Right cardiac atrium (tissue), 5 donors: ENCODE measurements around the gene TNRC6B. TPM values are rescaled to one million over a fixed set of nuclear protein-coding genes. Genes with fewer than 3 reads are reported as not detected.
A peak's percentile ranks its signal among the peaks of the same experiment; 100 is the strongest.
"Not testable (repeated sequence)": the region's sequence is repeated elsewhere in the genome, so short reads cannot be mapped to it uniquely, and the experiment has no call there.

Source experiments
- ATAC-seq, 2 donors: fragments of 200-7000 bp; cut with Tn5 transposase; one replicate each; pipeline versions ENCODE4 v1.8.0 to v1.9.1; 2020; ENCODE audit warnings: moderate library complexity in 2 of 2, mild to moderate bottlenecking in 1 of 2
- DNase-seq, 3 donors: peaks; one replicate each; pipeline ENCODE4 v3.0.0-alpha.2; 2020
- H3K27ac ChIP-seq: one replicate; pipeline ENCODE4 v1.5.1; 2013; ENCODE audit warnings: mild to moderate bottlenecking, low read length, control low read depth, moderate library complexity
- H3K27me3 ChIP-seq: one replicate; pipeline ENCODE4 v1.6.1; 2013; ENCODE audit not compliant: control insufficient read depth, insufficient read depth
- H3K4me1 ChIP-seq: one replicate; pipeline ENCODE4 v1.6.1; 2013; ENCODE audit warnings: low read length; ENCODE audit not compliant: control insufficient read depth, insufficient read depth
- H3K4me3 ChIP-seq: one replicate; pipeline ENCODE4 v1.5.1; 2013; ENCODE audit warnings: low read length, control low read depth
- H3K9me3 ChIP-seq: one replicate; pipeline ENCODE4 v1.6.1; 2013; ENCODE audit warnings: low read length; ENCODE audit not compliant: control insufficient read depth
- WGBS: extraction: QIAGEN DNeasy Blood & Tissue Kit; methylation state at CpG from one replicate; pipeline ENCODE4 v1.1.7; 2013; 5-methylcytosine and 5-hydroxymethylcytosine counted together
- intact Hi-C, 4 donors: fragments of 100-400 bp; cut with DNase I; formaldehyde crosslinking; loops; one replicate each; pipeline versions ENCODE4 v1.11.0 to v1.14.0; 2022 to 2023
- long read RNA-seq, 4 donors: library from polyadenylated mRNA; unstranded; transcript quantifications; one replicate each; pipeline ENCODE4 v2.0.0, GENCODE V29; 2020 to 2021
- polyA plus RNA-seq: library from polyadenylated mRNA; stranded (reverse); fragments of 200-250 nt; gene quantifications from one replicate; pipeline ENCODE4 v1.2.3, GENCODE V29; 2013
- total RNA-seq, 4 donors: library from RNA; stranded (reverse); fragmentation: NEBNext Ultra II Directional; extraction: Animal tissue kit (Norgen Biotek cat#: 25700); gene quantifications; one replicate each; pipeline ENCODE4 v1.2.1, GENCODE V29; 2021
- donor health status: healthy with polysubstance abuse.
- donor health status: DM: no; HTN: yes; CAD: no.
- donor health status: DM: no; HTN: no; CAD: no.
- donor health status: DM: no; HTN: yes; CAD: no; lungs with severe emphysema.
- donor health status: DM: yes; HTN: yes; CAD: no.

TNRC6B gene
- total RNA-seq (10 to 100 TPM; 38.1 to 50.6 (median 39.8) TPM), polyA plus RNA-seq (14.4 TPM)
- long read RNA-seq, donor 1, full-length matches to known transcripts: 3 of 46 reads
- long read RNA-seq, donor 1, partial matches to known transcripts: 18 of 46 reads
- long read RNA-seq, donor 1, other reads (novel, unspliced or antisense): 25 of 46 reads
- long read RNA-seq, donor 2, full-length matches to known transcripts: 2 of 18 reads
- long read RNA-seq, donor 2, partial matches to known transcripts: 5 of 18 reads
- long read RNA-seq, donor 2, other reads (novel, unspliced or antisense): 11 of 18 reads
- long read RNA-seq, donor 3, full-length matches to known transcripts: 1 of 24 reads
- long read RNA-seq, donor 3, partial matches to known transcripts: 11 of 24 reads
- long read RNA-seq, donor 3, other reads (novel, unspliced or antisense): 12 of 24 reads
- long read RNA-seq, donor 4, full-length matches to known transcripts: 2 of 10 reads
- long read RNA-seq, donor 4, partial matches to known transcripts: 3 of 10 reads
- long read RNA-seq, donor 4, other reads (novel, unspliced or antisense): 5 of 10 reads

GRCh38 chr22:40177738-40178416 is at the start of gene TNRC6B:
TNRC6B (plus strand) TSS chr22:40177925; CDS start chr22:40178136, 211 bp downstream.
- Histone ChIP-seq H3K4me1 (peaks cover 7% of the 10 kb centered on the region), H3K27me3 (no peaks in the 10 kb centered on the region), H3K27ac (peak within 1 kb of the TSS; percentile 92), H3K4me3 (peak within 1 kb of the TSS; percentile 100), H3K9me3 (no peaks in the 10 kb centered on the region)
- intact Hi-C loops: loop anchor here in 2 of 4 donors (10.0 kb wide), 3 partner anchors 97 to 643 kb away; partner anchors contain the start of genes ADSL (in 1 of the 2) and RPS19BP1 (in 1 of the 2)
- DNase-seq (peak in 2 of 3 donors; percentile 59 to 71), ATAC-seq (peak; percentile 97 to 98)
- WGBS: under 1% methylated on average over 10 of the region's 10 CpGs

GRCh38 chr22:40128989-40129388 is 48.7 kb upstream of the TNRC6B start:
- DNase-seq: no peak
- Histone ChIP-seq H3K4me3 (no peak overlapping the region), H3K27me3 (no peaks in the 10 kb centered on the region), H3K27ac (no peak overlapping the region), H3K9me3 (no peaks in the 10 kb centered on the region), H3K4me1 (no peaks in the 10 kb centered on the region)
- intact Hi-C loops: no loop called here
- no peak for ATAC-seq
- WGBS: 61% methylated on average over 4 of the region's 4 CpGs

- WGBS: 88% methylated on average over 4 of the region's 4 CpGs
- Histone ChIP-seq H3K27ac (no peak overlapping the region), H3K27me3 (no peaks in the 10 kb centered on the region), H3K4me3 (no peak overlapping the region), H3K4me1 (no peaks in the 10 kb centered on the region), H3K9me3 (no peaks in the 10 kb centered on the region)
- ATAC-seq (no peak), DNase-seq (no peak)
- intact Hi-C loops: no loop called here
Observed at GRCh38 chr22:40137132-40137531, 40.6 kb upstream of the TNRC6B start.

GRCh38 chr22:40138866-40139265 is 38.9 kb upstream of the TNRC6B start:
- no peaks in the 10 kb centered on the region for H3K9me3 ChIP-seq
- no peak overlapping the region for H3K4me3 ChIP-seq
- H3K27ac ChIP-seq: no peak overlapping the region
- intact Hi-C loops: no loop called here
- no peak for DNase-seq
- H3K27me3 ChIP-seq: no peaks in the 10 kb centered on the region
- H3K4me1 ChIP-seq: no peaks in the 10 kb centered on the region
- ATAC-seq: no peak

GRCh38 chr22:40147388-40148176 is 30.1 kb upstream of the TNRC6B start:
- DNase-seq (no peak), ATAC-seq (no peak)
- WGBS: 86% methylated on average over 10 of the region's 10 CpGs
- H3K27me3 ChIP-seq: no peaks in the 10 kb centered on the region
- intact Hi-C loops: no loop called here
- no peak overlapping the region for H3K27ac ChIP-seq
- H3K4me3 ChIP-seq: no peak overlapping the region
- no peaks in the 10 kb centered on the region for H3K4me1 ChIP-seq
- H3K9me3 ChIP-seq: no peaks in the 10 kb centered on the region

- Histone ChIP-seq H3K27ac (no peak overlapping the region), H3K9me3 (no peaks in the 10 kb centered on the region), H3K4me3 (no peak overlapping the region), H3K27me3 (no peaks in the 10 kb centered on the region), H3K4me1 (no peaks in the 10 kb centered on the region)
- DNase-seq (no peak), ATAC-seq (no peak)
- WGBS: 81% methylated on average over 4 of the region's 4 CpGs
- intact Hi-C loops: no loop called here
Observed at GRCh38 chr22:40153192-40153591, 24.5 kb upstream of the TNRC6B start.

- ATAC-seq (no peak), DNase-seq (no peak)
- Histone ChIP-seq H3K27ac (no peak overlapping the region), H3K27me3 (no peaks in the 10 kb centered on the region), H3K4me3 (no peak overlapping the region), H3K9me3 (no peaks in the 10 kb centered on the region), H3K4me1 (no peaks in the 10 kb centered on the region)
- WGBS: 90% methylated on average over 4 of the region's 4 CpGs
- intact Hi-C loops: no loop called here
Observed at GRCh38 chr22:40153705-40154104, 24.0 kb upstream of the TNRC6B start.

GRCh38 chr22:40156001-40156516 is 21.7 kb upstream of the TNRC6B start:
- intact Hi-C loops: no loop called here
- Histone ChIP-seq H3K4me3 (no peak overlapping the region), H3K27ac (no peak overlapping the region), H3K9me3 (no peaks in the 10 kb centered on the region), H3K4me1 (no peaks in the 10 kb centered on the region), H3K27me3 (no peaks in the 10 kb centered on the region)
- WGBS: 57% methylated on average over 7 of the region's 7 CpGs
- DNase-seq (no peak), ATAC-seq (peak; percentile 41 to 82)

GRCh38 chr22:40156682-40157081 is 21.0 kb upstream of the TNRC6B start:
- H3K9me3 ChIP-seq, DNase-seq, H3K27ac ChIP-seq, H3K4me3 ChIP-seq, H3K4me1 ChIP-seq, intact Hi-C loops, H3K27me3 ChIP-seq, ATAC-seq: not testable (repeated sequence)
- 90% methylated on average over 6 of the region's 6 CpGs for WGBS

- Histone ChIP-seq H3K4me3 (no peak overlapping the region), H3K27me3 (no peaks in the 10 kb centered on the region), H3K4me1 (no peaks in the 10 kb centered on the region), H3K27ac (no peak overlapping the region), H3K9me3 (no peaks in the 10 kb centered on the region)
- ATAC-seq: no peak
- intact Hi-C loops: no loop called here
- no peak for DNase-seq
- 64% methylated on average over 4 of the region's 4 CpGs for WGBS
Observed at GRCh38 chr22:40157330-40157945, 20.3 kb upstream of the TNRC6B start.
